Measurements from ENCODE around the gene DNAJB9. TPM values are rescaled to one million over a fixed set of nuclear protein-coding genes. Genes with fewer than 3 reads are reported as not detected.

DNAJB9 gene
- total RNA-seq, 4 donors from 2014 or later: 9.5 to 33.5 (median 24.0) TPM

- Histone ChIP-seq H3K9me3 (no peaks in the 10 kb centered on the region), H3K27ac (no peak overlapping the region), H3K36me3 (no peaks in the 10 kb centered on the region), H3K27me3 (no peaks in the 10 kb centered on the region), H3K4me3 (no peak overlapping the region), H3K4me1 (no peaks in the 10 kb centered on the region)
- WGBS: 68% methylated on average over 7 of the region's 7 CpGs
- TF ChIP-seq POLR2AphosphoS5 (IDR thresholded peaks at IDR 0.05): no peak
- TF ChIP-seq POLR2A (IDR thresholded peaks at IDR 0.05): no peak
- TF ChIP-seq EP300 (IDR thresholded peaks at IDR 0.05): no peak
- no peak for TF ChIP-seq CTCF (IDR thresholded peaks at IDR 0.05)
- no peak for DNase-seq (ENCODE audit: low spot score in 2 of 2)
Observed at GRCh38 chr7:108605559-108606201, 36.0 kb downstream of the DNAJB9 start.

DNA sequence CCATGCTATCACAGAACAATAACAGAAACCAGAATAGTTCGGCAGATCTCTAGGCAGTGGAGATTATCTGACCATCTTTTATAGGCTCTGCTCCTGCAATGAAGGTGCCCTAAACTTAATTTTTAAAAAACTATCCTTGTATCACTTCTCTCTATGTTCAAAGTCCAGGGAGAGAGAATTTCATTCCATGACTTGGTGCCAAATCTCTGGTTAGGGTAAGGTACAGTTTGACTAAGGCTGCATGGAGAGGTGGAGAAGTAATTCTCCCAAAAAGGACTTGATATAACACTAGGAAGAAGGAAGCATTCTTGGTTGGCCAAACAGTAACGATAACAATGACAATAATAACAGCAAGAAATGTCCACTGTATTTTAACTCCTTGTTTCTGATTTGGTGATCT, 40.0 kb downstream of the DNAJB9 start:
- H3K4me1 ChIP-seq: no peaks in the 10 kb centered on the region
- TF ChIP-seq EP300 (IDR thresholded peaks at IDR 0.05) (no peak), POLR2A (IDR thresholded peaks at IDR 0.05) (no peak)
- H3K4me3 ChIP-seq: no peak overlapping the region
- no peak overlapping the region for H3K27ac ChIP-seq
- DNase-seq (ENCODE audit: low spot score in 2 of 2): no peak
- no peaks in the 10 kb centered on the region for H3K27me3 ChIP-seq
- 78% methylated on average over 2 of the region's 2 CpGs for WGBS
- no peaks in the 10 kb centered on the region for H3K36me3 ChIP-seq
- H3K9me3 ChIP-seq: no peaks in the 10 kb centered on the region

DNA sequence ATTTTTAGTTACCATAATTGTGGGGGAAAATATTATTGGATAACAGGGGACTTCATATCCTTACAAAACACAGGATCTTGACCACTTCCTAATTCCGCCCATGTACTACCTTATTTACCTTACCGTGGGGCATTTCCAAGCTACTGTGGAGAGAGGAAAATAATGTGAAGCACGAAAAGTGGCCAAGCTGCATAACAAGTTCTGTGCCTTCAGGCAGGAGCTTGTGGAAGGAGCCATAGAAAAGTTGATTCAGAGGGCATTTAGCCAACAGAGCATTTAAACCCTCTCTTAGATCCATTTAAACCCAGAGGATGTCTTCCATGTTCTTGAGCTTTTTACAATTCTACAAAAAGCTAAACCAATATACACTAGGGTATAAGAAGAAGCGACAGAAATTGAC, 41.6 kb downstream of the DNAJB9 start:
- H3K4me1 ChIP-seq: no peaks in the 10 kb centered on the region
- no peak for DNase-seq (ENCODE audit: low spot score in 2 of 2)
- H3K27ac ChIP-seq: no peak overlapping the region
- no peaks in the 10 kb centered on the region for H3K36me3 ChIP-seq
- 49% methylated on average over 4 of the region's 4 CpGs for WGBS
- no peaks in the 10 kb centered on the region for H3K9me3 ChIP-seq
- no peaks in the 10 kb centered on the region for H3K27me3 ChIP-seq
- TF ChIP-seq CTCF (IDR thresholded peaks at IDR 0.05): no peak
- TF ChIP-seq EP300 (IDR thresholded peaks at IDR 0.05): no peak
- TF ChIP-seq POLR2A (IDR thresholded peaks at IDR 0.05): no peak
- TF ChIP-seq POLR2AphosphoS5 (IDR thresholded peaks at IDR 0.05): no peak
- no peak overlapping the region for H3K4me3 ChIP-seq

DNA sequence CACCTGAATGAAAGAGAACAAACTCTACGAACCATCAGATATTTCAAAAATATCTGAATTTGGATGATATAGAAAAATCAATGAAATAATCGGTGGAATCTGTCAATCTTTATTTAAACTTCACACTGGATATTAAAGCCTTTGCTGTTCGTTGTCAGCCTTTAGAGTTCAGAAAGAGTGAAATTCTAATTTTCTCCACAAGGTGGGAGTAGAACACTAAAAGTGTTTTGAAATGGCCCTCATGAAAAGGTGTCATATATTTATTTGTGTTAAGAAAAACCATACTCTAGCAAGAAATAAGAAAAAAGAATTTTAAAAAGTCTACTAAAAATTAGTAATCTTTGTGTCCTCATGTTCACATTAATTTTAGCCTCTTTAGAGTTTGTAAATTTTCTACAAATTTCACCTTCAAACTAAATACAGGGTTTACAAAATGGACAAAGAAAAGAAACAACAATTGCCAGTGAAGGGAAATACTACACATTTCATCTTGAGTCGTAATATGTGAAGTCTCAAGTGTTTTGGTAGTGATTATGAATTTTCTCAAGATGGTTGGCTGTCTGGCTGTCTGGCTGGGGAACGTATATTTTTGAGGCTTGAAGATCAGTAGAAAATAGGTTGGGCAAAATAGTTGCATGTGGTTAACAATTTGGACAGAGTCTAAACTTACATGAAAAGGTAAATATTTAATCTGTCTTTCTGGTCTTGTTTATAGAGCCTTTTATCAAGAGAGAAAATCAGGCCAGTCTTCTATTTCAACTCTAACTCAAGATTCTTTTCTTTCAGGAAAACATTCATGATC, 43.7 kb downstream of the DNAJB9 start:
- Histone ChIP-seq H3K9me3 (no peaks in the 10 kb centered on the region), H3K4me1 (no peaks in the 10 kb centered on the region), H3K4me3 (no peak overlapping the region), H3K36me3 (no peaks in the 10 kb centered on the region), H3K27me3 (no peaks in the 10 kb centered on the region), H3K27ac (no peak overlapping the region)
- 23% methylated on average over 5 of the region's 5 CpGs for WGBS
- no peak for DNase-seq (ENCODE audit: low spot score in 2 of 2)
- TF ChIP-seq CTCF (IDR thresholded peaks at IDR 0.05) (peak; percentile 45 to 57), POLR2A (IDR thresholded peaks at IDR 0.05) (no peak), EP300 (IDR thresholded peaks at IDR 0.05) (no peak), POLR2AphosphoS5 (IDR thresholded peaks at IDR 0.05) (no peak)

DNA sequence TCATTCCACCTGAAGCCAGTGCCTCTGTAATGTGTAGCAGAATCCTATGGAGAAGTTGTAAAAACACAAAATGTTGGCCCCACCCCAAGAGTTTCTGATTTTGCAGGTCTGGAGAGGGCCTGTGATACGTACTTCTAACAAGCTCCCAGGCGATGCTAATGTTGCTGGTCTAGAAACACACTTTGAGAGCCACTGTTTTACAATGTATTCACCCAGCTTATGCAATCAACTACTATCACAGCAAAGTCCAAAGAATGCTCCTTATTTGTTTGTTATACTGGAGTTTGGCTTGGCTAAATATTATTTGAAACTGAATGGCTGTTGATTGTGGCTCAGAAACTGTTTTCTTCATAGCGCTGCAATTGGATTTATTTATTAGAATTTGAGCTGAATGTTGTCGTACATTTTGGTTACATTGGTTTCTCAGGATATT, 44.3 kb downstream of the DNAJB9 start:
- no peak overlapping the region for H3K27ac ChIP-seq
- H3K4me1 ChIP-seq: no peaks in the 10 kb centered on the region
- TF ChIP-seq POLR2AphosphoS5 (IDR thresholded peaks at IDR 0.05): no peak
- DNase-seq (ENCODE audit: low spot score in 2 of 2): no peak
- 94% methylated on average over 4 of the region's 4 CpGs for WGBS
- H3K27me3 ChIP-seq: no peaks in the 10 kb centered on the region
- H3K9me3 ChIP-seq: no peaks in the 10 kb centered on the region
- no peak overlapping the region for H3K4me3 ChIP-seq
- no peaks in the 10 kb centered on the region for H3K36me3 ChIP-seq

DNA sequence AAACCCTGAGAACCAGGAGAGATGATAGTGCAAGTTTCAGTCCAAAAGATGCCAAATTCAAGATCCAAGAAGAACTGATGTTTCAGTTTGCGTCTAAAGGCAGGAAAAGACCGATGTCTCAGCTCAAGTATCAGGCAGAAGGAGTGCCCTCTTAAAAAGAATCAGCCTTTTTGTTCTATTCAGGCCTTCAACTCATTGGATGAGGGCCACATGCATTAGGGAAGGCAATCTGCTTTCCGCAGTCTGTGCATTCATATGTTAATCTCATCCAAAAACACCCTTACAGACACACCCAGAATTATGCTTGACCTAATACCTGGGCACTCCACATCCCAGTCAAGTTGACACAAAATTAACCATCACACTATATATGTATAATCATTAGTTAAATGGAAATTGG, 45.2 kb downstream of the DNAJB9 start:
- WGBS: 90% methylated on average over 3 of the region's 3 CpGs
- TF ChIP-seq EP300 (IDR thresholded peaks at IDR 0.05) (no peak), CTCF (IDR thresholded peaks at IDR 0.05) (no peak), POLR2AphosphoS5 (IDR thresholded peaks at IDR 0.05) (no peak), POLR2A (IDR thresholded peaks at IDR 0.05) (no peak)
- Histone ChIP-seq H3K4me3 (no peak overlapping the region), H3K27me3 (no peaks in the 10 kb centered on the region), H3K27ac (no peak overlapping the region), H3K36me3 (no peaks in the 10 kb centered on the region), H3K9me3 (no peaks in the 10 kb centered on the region), H3K4me1 (no peaks in the 10 kb centered on the region)
- no peak for DNase-seq (ENCODE audit: low spot score in 2 of 2)
